GM12878 (cell line): Measurements from ENCODE around the gene DCAF4.

Source experiments
- CEBPB ChIP-seq, 2 experiments: fragments of 150-350 bp in 1 of 2; IDR thresholded peaks; 2 replicates each; pipeline ENCODE4 v1.6.1; 2012 to 2014; ENCODE audit warnings: low read depth in 2 of 2, low read length in 2 of 2, borderline replicate concordance in 1 of 2, inconsistent platforms in 1 of 2
- NFYB ChIP-seq: IDR thresholded peaks from 2 replicates; pipeline ENCODE4 v1.6.1; 2011; ENCODE audit warnings: low read depth, mild to moderate bottlenecking, low read length, improper control_type of control experiment, moderate library complexity; ENCODE audit not compliant: insufficient read depth
- NR2C2 ChIP-seq: IDR thresholded peaks from 2 replicates; pipeline ENCODE4 v1.6.1; 2011; ENCODE audit warnings: borderline replicate concordance, low read depth; ENCODE audit not compliant: control insufficient read depth, insufficient read length
- PML ChIP-seq: IDR thresholded peaks from 2 replicates; pipeline ENCODE4 v1.6.1; 2012; ENCODE audit warnings: low read length, inconsistent platforms
- SMAD1 ChIP-seq: fragments of 450-650 bp; IDR thresholded peaks from 2 replicates; pipeline ENCODE4 v1.6.1; 2018; ENCODE audit warnings: mild to moderate bottlenecking, low read depth; ENCODE audit not compliant: partially characterized antibody
- TARDBP ChIP-seq: IDR thresholded peaks from 2 replicates; pipeline ENCODE4 v1.6.1; 2016; ENCODE audit warnings: borderline replicate concordance
- TCF12 ChIP-seq: IDR thresholded peaks from 2 replicates; pipeline ENCODE4 v1.6.1; 2011; ENCODE audit warnings: low read depth, mild to moderate bottlenecking, low read length
- TF ChIP-seq, protein P1 (sequence below), 3 experiments: IDR thresholded peaks in 2 of 3; conservative IDR thresholded peaks in 1 of 3; 2 replicates each; pipeline ENCODE4 v1.5.1; 2011; ENCODE audit warnings: low read depth in 3 of 3, low read length in 3 of 3, mild to moderate bottlenecking in 3 of 3, control low read depth in 2 of 3, moderate library complexity in 2 of 3, inconsistent platforms in 1 of 3, mixed read lengths in 1 of 3; ENCODE audit not compliant: control insufficient read depth in 2 of 3, insufficient read depth in 1 of 3; ENCODE audit errors: extremely low read depth in 1 of 3

DNA sequence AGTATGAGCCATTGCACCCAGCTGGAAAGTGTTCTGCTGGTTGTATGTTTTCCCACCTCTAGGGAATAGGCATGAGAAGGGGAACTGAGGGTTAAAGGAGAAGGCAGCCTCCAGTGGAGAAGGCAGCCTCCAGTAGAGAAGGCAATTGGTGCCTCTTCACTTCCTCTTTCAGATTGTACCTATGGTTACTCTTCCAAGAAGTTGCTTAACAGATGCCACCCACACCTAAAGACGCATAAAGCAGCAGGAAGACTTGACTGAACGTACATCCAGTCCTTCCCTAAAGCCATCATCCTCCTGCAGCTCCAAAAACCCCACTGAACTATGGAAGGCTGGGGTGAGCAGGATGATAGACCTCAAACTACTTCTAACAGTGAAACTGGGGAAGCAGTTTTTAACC is 45.4 kb upstream of the DCAF4 start:
- TF ChIP-seq TARDBP (no peak), SMAD1 (no peak), NFYB (no peak), CEBPB (IDR thresholded peaks at IDR 0.05; ENCODE audit: borderline replicate concordance in 1 of 2, low read depth in 2 of 2, low read length in 2 of 2) (no peak), NR2C2 (no peak), TCF12 (no peak), PML (no peak)
- TF ChIP-seq, protein P1, sequence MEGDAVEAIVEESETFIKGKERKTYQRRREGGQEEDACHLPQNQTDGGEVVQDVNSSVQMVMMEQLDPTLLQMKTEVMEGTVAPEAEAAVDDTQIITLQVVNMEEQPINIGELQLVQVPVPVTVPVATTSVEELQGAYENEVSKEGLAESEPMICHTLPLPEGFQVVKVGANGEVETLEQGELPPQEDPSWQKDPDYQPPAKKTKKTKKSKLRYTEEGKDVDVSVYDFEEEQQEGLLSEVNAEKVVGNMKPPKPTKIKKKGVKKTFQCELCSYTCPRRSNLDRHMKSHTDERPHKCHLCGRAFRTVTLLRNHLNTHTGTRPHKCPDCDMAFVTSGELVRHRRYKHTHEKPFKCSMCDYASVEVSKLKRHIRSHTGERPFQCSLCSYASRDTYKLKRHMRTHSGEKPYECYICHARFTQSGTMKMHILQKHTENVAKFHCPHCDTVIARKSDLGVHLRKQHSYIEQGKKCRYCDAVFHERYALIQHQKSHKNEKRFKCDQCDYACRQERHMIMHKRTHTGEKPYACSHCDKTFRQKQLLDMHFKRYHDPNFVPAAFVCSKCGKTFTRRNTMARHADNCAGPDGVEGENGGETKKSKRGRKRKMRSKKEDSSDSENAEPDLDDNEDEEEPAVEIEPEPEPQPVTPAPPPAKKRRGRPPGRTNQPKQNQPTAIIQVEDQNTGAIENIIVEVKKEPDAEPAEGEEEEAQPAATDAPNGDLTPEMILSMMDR (IDR thresholded peaks at IDR 0.05 in 2 of 3, conservative IDR thresholded peaks at IDR 0.05 in 1 of 3; ENCODE audit: control insufficient read depth in 2 of 3, extremely low read depth in 1 of 3, insufficient read depth in 1 of 3, low read depth in 3 of 3, low read length in 3 of 3), result no peak
